Heart right ventricle (tissue), 16 donors: Measurements from ENCODE around the gene TMEM63B. TPM values are rescaled to one million over a fixed set of nuclear protein-coding genes. Genes with fewer than 3 reads are reported as not detected.

Source experiments
- ATAC-seq, 8 donors: fragments of 200-7000 bp; cut with Tn5 transposase; one replicate each; pipeline ENCODE4 v1.9.1; 2020; ENCODE audit warnings: mild to moderate bottlenecking in 8 of 8, moderate library complexity in 8 of 8, moderate number of reproducible peaks in 1 of 8
- DNase-seq, 2 donors: peaks; one replicate each; pipeline ENCODE4 v3.0.0-alpha.2; 2020
- H3K27ac ChIP-seq, 10 donors: fragments of 200-600 bp; sonication (generic) in 2 of 10; one replicate each; pipeline versions ENCODE4 v1.5.0 to v1.8.0; 2020 to 2022; ENCODE audit warnings: mild to moderate bottlenecking in 3 of 10
- H3K27me3 ChIP-seq, 7 donors: fragments of 200-600 bp; one replicate each; pipeline ENCODE4 v1.8.0; 2021 to 2022; ENCODE audit warnings: mild to moderate bottlenecking in 2 of 7
- H3K36me3 ChIP-seq, 9 donors: fragments of 200-600 bp; sonication (generic) in 1 of 9; one replicate each; pipeline versions ENCODE4 v1.5.0 to v1.8.0; 2020 to 2022; ENCODE audit warnings: mild to moderate bottlenecking in 2 of 9
- H3K4me1 ChIP-seq, 9 donors: fragments of 200-600 bp; sonication (generic) in 1 of 9; one replicate each; pipeline versions ENCODE4 v1.5.0 to v1.8.0; 2020 to 2022; ENCODE audit warnings: mild to moderate bottlenecking in 4 of 9
- H3K4me3 ChIP-seq, 10 donors: fragments of 200-600 bp; sonication (generic) in 2 of 10; one replicate each; pipeline versions ENCODE4 v1.5.0 to v1.8.0; 2020 to 2022; ENCODE audit warnings: mild to moderate bottlenecking in 7 of 10, moderate library complexity in 2 of 10
- H3K9me3 ChIP-seq, 11 donors: fragments of 200-600 bp in 10 of 11; sonication (generic) in 2 of 11; one replicate each; pipeline versions ENCODE4 v1.5.0 to v1.8.0; 2013 to 2022; ENCODE audit warnings: mild to moderate bottlenecking in 2 of 11, control low read depth in 1 of 11, moderate library complexity in 1 of 11
- WGBS, 2 donors: extraction: QIAGEN DNeasy Blood & Tissue Kit; methylation state at CpG; one replicate each; pipeline ENCODE4 v1.1.7; 2013; ENCODE audit warnings: inconsistent platforms in 1 of 2; 5-methylcytosine and 5-hydroxymethylcytosine counted together
- intact Hi-C, 10 donors: fragments of 100-400 bp; cut with DNase I; formaldehyde crosslinking; loops; one replicate each; pipeline versions ENCODE4 v1.11.1 to v1.14.2; 2022
- polyA plus RNA-seq, 2 donors: library from polyadenylated mRNA; stranded (reverse); fragments of 200-250 nt; gene quantifications; one replicate each; pipeline ENCODE4 v1.2.3, GENCODE V29; 2013
- total RNA-seq, 10 donors: library from RNA; stranded (reverse); fragmentation: NEBNext Ultra II Directional in 3 of 10; extraction: Animal tissue kit (Norgen Biotek cat#: 25700) in 3 of 10; gene quantifications; one replicate each; pipeline versions ENCODE4 v1.2.1 to v1.2.4, GENCODE V29; 2021 to 2023
- TF ChIP-seq, protein P1 (sequence below), 9 donors: fragments of 200-600 bp; sonication (generic) in 2 of 9; IDR thresholded peaks; one replicate each; pipeline versions ENCODE4 v1.5.0 to v1.8.0; 2021 to 2022; ENCODE audit warnings: antibody characterized with exemption in 9 of 9, mild to moderate bottlenecking in 5 of 9, moderate library complexity in 1 of 9
- donor health status: Arrhythmogenic right ventricular cardiomyopathy.
- donor health status: ischemic (EF 13 %, LVEDD 7.1; RV severe dilation, severe dysfunction).
- donor health status: healthy with polysubstance abuse.
- donor health status: DM: no; HTN: yes; CAD: no.
- donor health status: DM: no; HTN: no; CAD: no.
- donor health status: ischemic (EF 25% LVEDD 6.9; RV normal size, moderate dysfunction).
- donor health status: ischemic (EF 25% LVEDD 5.7; RV mildly dilated, moderate dysfunction).
- donor health status: healthy.
- donor health status: DM: yes; HTN: yes; CAD: no.
- donor health status: Ischemic cardiomyopathy.
- donor health status: ischemic (EF 35%, LVEDD 5.7; RV mildly dilated, moderate dysfunction).
- donor health status: nonischemic (EF 11% LVEDD 7.7; RV severe dilation, severe dysfunction).
- donor health status: DM: yes; HTN: yes; CAD: no.
- donor health status: PGD.
- donor health status: ischemic (EF 29% LVEDD 5.4; RV normal size, mild dysfunction).
- donor health status: nonischemic (EF 23%, LVEDD 6.1; RV moderate dilation, normal function).

The TMEM63B gene
- total and polyA plus RNA-seq, 12 donors, result 20.3 to 67.1 (median 37.3) TPM

DNA sequence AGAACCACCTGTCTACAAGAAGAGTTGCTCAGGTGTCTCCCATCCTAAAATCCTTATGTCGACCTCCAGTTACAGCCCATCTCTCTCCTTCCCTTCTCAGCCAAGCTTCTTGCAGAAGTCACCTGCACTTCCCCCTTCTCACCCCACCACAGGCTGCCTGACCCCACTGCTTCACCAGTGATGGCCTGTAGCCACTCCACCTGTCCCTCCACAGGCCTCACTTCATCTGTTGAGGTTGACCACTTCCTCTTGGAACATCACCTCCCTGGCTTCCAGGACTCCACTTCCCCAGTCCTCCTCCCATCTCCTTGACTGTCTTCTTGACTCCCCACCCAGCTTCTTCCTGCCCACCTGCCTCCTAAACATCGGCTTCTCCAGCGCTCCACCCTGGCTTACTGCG, 25.5 kb upstream of the TMEM63B start:
- H3K4me3 ChIP-seq, result no peak overlapping the region
- DNase-seq (no peak), ATAC-seq (no peak)
- no peaks in the 10 kb centered on the region for H3K27me3 ChIP-seq
- 86 to 91% methylated on average over 4 of the region's 4 CpGs for WGBS, 2 donors
- H3K9me3 ChIP-seq, result no peaks in the 10 kb centered on the region
- TF ChIP-seq, protein P1, sequence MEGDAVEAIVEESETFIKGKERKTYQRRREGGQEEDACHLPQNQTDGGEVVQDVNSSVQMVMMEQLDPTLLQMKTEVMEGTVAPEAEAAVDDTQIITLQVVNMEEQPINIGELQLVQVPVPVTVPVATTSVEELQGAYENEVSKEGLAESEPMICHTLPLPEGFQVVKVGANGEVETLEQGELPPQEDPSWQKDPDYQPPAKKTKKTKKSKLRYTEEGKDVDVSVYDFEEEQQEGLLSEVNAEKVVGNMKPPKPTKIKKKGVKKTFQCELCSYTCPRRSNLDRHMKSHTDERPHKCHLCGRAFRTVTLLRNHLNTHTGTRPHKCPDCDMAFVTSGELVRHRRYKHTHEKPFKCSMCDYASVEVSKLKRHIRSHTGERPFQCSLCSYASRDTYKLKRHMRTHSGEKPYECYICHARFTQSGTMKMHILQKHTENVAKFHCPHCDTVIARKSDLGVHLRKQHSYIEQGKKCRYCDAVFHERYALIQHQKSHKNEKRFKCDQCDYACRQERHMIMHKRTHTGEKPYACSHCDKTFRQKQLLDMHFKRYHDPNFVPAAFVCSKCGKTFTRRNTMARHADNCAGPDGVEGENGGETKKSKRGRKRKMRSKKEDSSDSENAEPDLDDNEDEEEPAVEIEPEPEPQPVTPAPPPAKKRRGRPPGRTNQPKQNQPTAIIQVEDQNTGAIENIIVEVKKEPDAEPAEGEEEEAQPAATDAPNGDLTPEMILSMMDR (IDR thresholded peaks at IDR 0.05), result no peak
- H3K4me1 ChIP-seq, result peaks cover 20 to 45% (median 31%) of the 10 kb centered on the region in 9 donors
- peaks cover 0 to 30% (median 0%) of the 10 kb centered on the region in 9 donors for H3K36me3 ChIP-seq
- H3K27ac ChIP-seq, result no peak overlapping the region
- intact Hi-C loops, result loop anchor here in 4 of 10 donors (2.0 to 10.0 kb wide), 4 partner anchors 35 to 135 kb away; no protein-coding TSS in a partner anchor

DNA sequence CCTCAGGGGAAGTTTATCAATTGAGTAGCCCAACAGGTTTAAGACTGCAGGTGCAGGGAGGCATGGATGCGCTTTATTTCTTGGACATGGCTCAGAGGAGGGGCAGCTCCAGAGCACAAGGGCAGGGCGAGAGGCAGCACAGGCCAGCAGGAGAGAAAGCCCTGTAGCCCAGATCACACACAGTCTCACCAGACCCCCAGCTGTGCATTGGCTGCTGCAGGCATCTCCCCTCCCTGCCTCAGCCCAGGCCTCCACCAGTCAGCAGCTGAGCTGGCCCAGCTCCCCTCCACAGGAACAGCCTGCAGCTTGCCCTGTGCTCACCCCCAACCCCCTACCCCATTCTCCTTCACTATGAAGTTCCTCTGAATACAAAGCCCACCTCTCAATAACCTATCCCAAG, 24.8 kb upstream of the TMEM63B start:
- Histone ChIP-seq H3K27me3 (no peaks in the 10 kb centered on the region), H3K27ac (no peak overlapping the region), H3K9me3 (no peaks in the 10 kb centered on the region), H3K36me3 (peaks cover 0 to 37% (median 0%) of the 10 kb centered on the region in 9 donors), H3K4me3 (no peak overlapping the region), H3K4me1 (peaks cover 20 to 50% (median 35%) of the 10 kb centered on the region in 9 donors)
- ATAC-seq (no peak), DNase-seq (no peak)
- TF ChIP-seq, protein P1 (IDR thresholded peaks at IDR 0.05), result no peak
- 93 to 99% methylated on average over 2 of the region's 2 CpGs for WGBS, 2 donors
- intact Hi-C loops, result loop anchor here in 3 of 10 donors (5.0 to 10.0 kb wide), 3 partner anchors 35 to 135 kb away; no protein-coding TSS in a partner anchor

DNA sequence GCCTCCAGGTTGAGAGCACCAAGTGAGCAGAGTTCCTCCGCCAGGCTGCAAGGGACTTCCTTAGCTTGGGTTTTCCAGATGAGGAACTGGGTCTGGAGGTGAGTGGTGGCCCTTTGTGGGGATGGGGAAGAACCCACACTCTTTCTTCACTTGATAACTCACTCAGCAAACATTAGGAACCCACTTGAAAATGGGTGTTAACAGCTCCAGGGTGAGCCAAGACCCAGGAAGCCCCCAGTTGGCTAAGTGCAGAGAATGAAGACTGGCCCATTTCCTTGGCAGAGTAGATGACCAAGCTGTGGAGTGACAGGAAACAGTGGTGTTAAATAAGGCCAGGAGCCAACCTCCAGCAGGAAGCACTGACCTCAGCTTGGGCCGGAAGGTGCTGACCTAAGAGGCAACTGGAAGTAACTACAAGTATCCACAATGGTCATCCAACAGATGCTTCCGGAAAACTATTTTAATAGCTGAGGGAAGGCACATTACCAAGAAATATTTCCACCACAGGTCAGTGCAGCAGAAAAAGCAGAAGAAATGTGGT, 22.8 kb upstream of the TMEM63B start:
- intact Hi-C loops, result loop anchor here in 3 of 10 donors (5.0 to 10.0 kb wide), 3 partner anchors 33 to 133 kb away; no protein-coding TSS in a partner anchor
- TF ChIP-seq, protein P1 (IDR thresholded peaks at IDR 0.05), result no peak
- H3K27ac ChIP-seq, result peak overlapping the region in 8 of 10 donors; percentile 10 to 75 (median 68)
- WGBS, 2 donors, result 44 to 52% methylated on average over 3 of the region's 3 CpGs
- no peak overlapping the region for H3K4me3 ChIP-seq
- H3K9me3 ChIP-seq, result no peaks in the 10 kb centered on the region
- no peaks in the 10 kb centered on the region for H3K27me3 ChIP-seq
- H3K4me1 ChIP-seq, result peaks cover 20 to 67% (median 40%) of the 10 kb centered on the region in 9 donors
- peaks cover 0 to 53% (median 0%) of the 10 kb centered on the region in 9 donors for H3K36me3 ChIP-seq
- peak; percentile 40 to 83 for DNase-seq
- peak; percentile 63 to 94 (median 88) for ATAC-seq

DNA sequence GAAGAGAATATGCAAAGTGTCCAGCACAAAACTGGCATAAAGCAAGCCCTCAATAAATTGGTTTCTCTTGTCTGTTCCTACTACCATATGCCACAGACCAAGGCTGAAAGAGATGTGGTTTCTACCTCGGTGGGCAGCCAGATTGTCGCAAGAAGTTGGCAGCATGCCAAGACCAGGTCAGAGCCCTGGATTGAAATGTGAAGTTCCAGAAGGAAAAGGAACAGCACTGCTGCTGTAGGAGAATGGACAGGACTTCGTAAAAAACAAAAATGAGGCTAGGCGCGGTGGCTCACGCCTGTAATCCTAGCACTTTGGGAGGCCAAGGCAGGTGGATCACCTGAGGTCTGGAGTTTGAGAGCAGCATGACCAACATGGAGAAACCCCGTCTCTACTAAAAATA, 22.2 kb upstream of the TMEM63B start:
- peak overlapping the region in 1 of 10 donors; percentile 4 for H3K4me3 ChIP-seq
- peak overlapping the region in 8 of 10 donors; percentile 10 to 75 (median 68) for H3K27ac ChIP-seq
- 59 to 64% methylated on average over 7 of the region's 7 CpGs for WGBS, 2 donors
- TF ChIP-seq, protein P1 (IDR thresholded peaks at IDR 0.05), result no peak
- H3K27me3 ChIP-seq, result no peaks in the 10 kb centered on the region
- intact Hi-C loops, result loop anchor here in 2 of 10 donors (10.0 kb wide), 1 partner anchor 130 kb away; no protein-coding TSS in a partner anchor
- H3K4me1 ChIP-seq, result peaks cover 20 to 67% (median 43%) of the 10 kb centered on the region in 9 donors
- ATAC-seq, result peak in 1 of 8 donors; percentile 1
- DNase-seq, result no peak
- H3K36me3 ChIP-seq, result peaks cover 0 to 56% (median 0%) of the 10 kb centered on the region in 9 donors
- H3K9me3 ChIP-seq, result no peaks in the 10 kb centered on the region
